Thyroid gland (tissue), 4 donors: ENCODE data around the gene CYP3A5.

Source experiments
- POLR2A ChIP-seq, 2 donors: fragments of 450-650 bp; IDR thresholded peaks; one replicate each; pipeline ENCODE4 v1.6.1; 2017; ENCODE audit warnings: antibody characterized with exemption in 2 of 2, mild to moderate bottlenecking in 2 of 2, moderate library complexity in 1 of 2
- TF ChIP-seq, protein P1 (sequence below), 6 experiments: fragments of 200-600 bp in 3 of 6; fragments of 450-650 bp in 3 of 6; sonication (generic) in 3 of 6; IDR thresholded peaks; one replicate each; pipeline ENCODE4 v1.5.1; 2016 to 2019; ENCODE audit warnings: antibody characterized with exemption in 6 of 6, mild to moderate bottlenecking in 2 of 6, inconsistent platforms in 1 of 6, moderate library complexity in 1 of 6

DNA sequence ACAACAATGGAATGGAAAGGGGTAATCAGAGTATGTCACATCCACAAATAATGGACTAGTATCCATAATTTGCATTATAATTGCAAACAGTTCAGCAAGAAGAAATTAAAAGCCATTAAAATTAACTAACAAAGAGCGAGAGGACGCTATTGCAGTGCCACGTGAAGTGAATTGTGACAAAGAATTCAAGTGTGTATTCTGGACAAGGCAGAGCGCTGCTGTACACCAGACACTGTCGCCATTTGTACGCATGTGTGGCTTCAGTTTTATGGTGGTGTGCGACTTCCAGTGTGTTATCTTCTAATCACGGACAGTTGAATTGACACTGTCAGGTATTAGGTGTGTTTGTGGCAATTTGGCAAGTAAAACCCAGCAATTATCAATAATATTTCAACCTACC lies 11.3 kb downstream of the CYP3A5 start:
- TF ChIP-seq, protein P1, sequence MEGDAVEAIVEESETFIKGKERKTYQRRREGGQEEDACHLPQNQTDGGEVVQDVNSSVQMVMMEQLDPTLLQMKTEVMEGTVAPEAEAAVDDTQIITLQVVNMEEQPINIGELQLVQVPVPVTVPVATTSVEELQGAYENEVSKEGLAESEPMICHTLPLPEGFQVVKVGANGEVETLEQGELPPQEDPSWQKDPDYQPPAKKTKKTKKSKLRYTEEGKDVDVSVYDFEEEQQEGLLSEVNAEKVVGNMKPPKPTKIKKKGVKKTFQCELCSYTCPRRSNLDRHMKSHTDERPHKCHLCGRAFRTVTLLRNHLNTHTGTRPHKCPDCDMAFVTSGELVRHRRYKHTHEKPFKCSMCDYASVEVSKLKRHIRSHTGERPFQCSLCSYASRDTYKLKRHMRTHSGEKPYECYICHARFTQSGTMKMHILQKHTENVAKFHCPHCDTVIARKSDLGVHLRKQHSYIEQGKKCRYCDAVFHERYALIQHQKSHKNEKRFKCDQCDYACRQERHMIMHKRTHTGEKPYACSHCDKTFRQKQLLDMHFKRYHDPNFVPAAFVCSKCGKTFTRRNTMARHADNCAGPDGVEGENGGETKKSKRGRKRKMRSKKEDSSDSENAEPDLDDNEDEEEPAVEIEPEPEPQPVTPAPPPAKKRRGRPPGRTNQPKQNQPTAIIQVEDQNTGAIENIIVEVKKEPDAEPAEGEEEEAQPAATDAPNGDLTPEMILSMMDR (IDR thresholded peaks at IDR 0.05) = no peak
- TF ChIP-seq POLR2A (IDR thresholded peaks at IDR 0.05) = no peak
